Astrocyte of the spinal cord (primary cell): ENCODE measurements around the gene ABHD11.
"Not testable (repeated sequence)": the region's sequence is repeated elsewhere in the genome, so short reads cannot be mapped to it uniquely, and the experiment has no call there.

Experiments used
- DNase-seq: peaks from one replicate; pipeline ENCODE4 v3.0.0; 2011; ENCODE audit warnings: low read depth, low spot score
- H3K4me3 ChIP-seq: 2 replicates; pipeline ENCODE4 v1.5.1; 2011; ENCODE audit warnings: low read depth, mild to moderate bottlenecking, low read length, moderate library complexity
- CTCF ChIP-seq: IDR thresholded peaks from 2 replicates; pipeline ENCODE4 v1.5.1; 2012; ENCODE audit warnings: low read depth, mild to moderate bottlenecking, low read length, inconsistent platforms
- in situ Hi-C: cut with HindIII; loops from 2 replicates; pipeline ENCODE4 v1.10.0; 2017; ENCODE audit warnings: low sequenced_read_pairs

The ABHD11 gene

GRCh38 chr7:73721377-73721817 lies 17.2 kb downstream of the ABHD11 start:
- in situ Hi-C loops, result no loop called here
- no peak overlapping the region for H3K4me3 ChIP-seq
- DNase-seq, result no peak
- TF ChIP-seq CTCF, result no peak

DNA sequence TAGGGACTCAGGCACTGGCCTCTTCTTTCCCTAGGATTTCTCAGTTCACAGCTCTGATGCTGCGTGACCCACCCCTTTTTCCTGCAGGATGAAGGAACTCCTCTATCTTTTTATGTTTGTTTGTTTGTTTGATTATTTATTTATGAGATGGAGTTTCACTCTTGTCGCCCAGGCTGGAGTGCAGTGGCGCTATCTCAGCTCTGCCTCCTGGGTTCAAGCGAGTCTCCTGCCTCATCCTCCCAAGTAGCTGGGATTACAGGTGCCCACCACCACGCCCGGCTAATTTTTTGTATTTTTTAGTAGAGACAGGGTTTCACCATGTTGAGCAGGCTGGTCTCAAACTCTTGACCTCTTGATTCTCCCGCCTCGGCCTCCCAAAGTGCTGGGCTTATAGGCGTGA lies 18.2 kb downstream of the ABHD11 start:
- in situ Hi-C loops, H3K4me3 ChIP-seq, DNase-seq: not testable (repeated sequence)

- in situ Hi-C loops, result no loop called here
- DNase-seq, result no peak
- TF ChIP-seq CTCF, result no peak
- peak overlapping the region; percentile 33 for H3K4me3 ChIP-seq
These were observed 18.8 kb downstream of the ABHD11 start for GRCh38 chr7:73719806-73720169.

DNA sequence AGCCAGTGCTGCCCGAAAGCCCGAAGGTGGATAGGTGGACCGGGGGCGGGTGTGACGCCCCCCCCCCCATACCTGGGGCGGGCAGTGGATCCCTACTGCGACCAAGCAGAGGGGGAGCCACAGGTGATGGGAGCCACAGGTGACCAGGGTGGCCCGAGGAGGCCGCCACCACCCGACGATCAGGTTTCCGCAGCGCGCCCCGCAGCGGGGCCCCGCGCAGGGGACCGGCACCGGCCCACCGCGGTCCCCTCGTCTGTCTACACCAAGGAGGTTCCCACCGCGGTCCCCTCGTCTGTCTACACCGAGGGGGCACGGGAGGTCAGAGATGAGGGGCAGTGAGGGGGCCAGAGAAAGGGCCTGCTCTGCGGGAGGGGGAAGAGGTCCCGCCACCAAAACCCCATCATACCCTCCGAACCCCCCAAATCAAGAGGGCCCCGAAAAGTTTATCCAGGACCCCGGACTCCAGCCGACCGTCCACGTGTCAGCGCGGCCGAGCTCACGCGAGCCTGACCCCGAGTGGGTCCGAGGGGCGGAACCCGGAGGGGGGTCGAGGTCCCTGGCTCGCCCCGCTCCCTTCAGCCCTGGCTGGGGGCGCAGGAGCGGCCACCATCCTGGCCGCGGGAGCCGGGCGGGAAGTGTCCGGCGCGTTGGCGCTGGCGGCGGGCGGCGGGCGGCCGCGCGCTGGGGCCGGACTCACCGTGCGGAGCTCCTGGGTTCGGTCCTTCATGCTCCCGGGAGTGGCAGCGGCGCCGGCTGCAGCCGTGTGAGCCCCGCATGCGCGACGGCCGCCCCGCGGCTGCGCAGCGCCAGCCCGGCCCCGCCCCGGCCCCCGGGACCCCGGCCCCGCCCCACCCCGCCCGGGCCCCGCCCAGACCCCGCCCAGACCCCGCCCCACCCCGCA lies 19.4 kb downstream of the ABHD11 start, which contains the start of gene STX1A:
Gene STX1A, minus strand, starts transcription at position 765 of the 901 bp plus-strand sequence. Its CDS starts 38 bp downstream, at position 727.
- peak within 1 kb of the TSS; percentile 89 for H3K4me3 ChIP-seq
- TF ChIP-seq CTCF, result no peak
- in situ Hi-C loops, result no loop called here
- DNase-seq, result peak; percentile 70

DNA sequence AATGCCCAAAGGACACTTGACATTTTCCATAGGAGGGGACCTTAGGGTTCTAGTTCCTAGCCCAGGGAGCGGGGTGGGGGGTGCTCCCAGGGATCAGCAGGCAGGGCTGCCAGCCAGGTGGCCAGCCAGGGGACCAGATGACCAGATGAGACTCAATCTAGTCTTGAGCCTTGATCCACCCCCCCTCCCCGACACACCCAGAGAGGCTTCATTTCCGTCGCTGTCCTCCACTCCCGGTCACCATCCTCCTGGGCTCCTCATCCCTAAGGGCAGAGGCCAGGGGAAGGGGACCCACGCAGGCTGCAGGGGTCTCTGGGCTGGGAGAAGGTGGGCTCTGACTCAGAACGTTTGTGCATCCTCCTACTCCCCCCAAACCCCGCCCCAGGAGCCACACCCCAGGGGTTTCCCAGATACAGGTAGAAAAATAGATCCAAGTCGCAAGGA lies 20.1 kb downstream of the ABHD11 start:
- TF ChIP-seq CTCF, result no peak
- in situ Hi-C loops, result no loop called here
- H3K4me3 ChIP-seq, result peak overlapping the region; percentile 89
- DNase-seq, result no peak

DNA sequence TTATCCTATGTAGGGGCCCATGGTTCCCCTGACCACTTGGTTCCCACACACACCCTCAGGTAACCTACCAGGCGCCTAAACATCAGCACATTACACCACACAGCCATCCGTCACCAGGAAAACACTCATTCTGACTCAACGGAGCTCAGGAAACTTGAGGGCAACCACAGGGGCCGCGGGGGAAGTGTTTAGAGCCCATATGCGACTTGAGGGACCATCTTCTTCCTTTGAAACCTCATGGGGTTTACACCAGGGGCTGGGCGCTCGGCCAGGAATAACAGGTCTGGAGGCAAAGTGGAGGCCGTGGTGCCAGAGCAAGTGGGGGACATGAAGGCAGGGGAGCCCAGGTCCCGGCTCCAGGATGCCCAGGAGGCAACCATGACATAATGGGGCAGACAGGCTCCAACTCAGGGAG lies 20.6 kb downstream of the ABHD11 start:
- DNase-seq, result peak; percentile 96
- H3K4me3 ChIP-seq, result peak overlapping the region; percentile 89
- TF ChIP-seq CTCF, result no peak
- in situ Hi-C loops, result no loop called here
